OCI-LY1 (cell line): ENCODE measurements around the gene LRP6.

ENCODE experiments used
- H2AFZ ChIP-seq: fragments of 200-600 bp; sonication (generic), shearing (Covaris generic); 2 replicates; pipeline ENCODE4 v1.6.0; 2014; ENCODE audit warnings: antibody characterized with exemption, mild to moderate bottlenecking, low read length
- H3F3A ChIP-seq: fragments of 200-600 bp; sonication (generic), shearing (Covaris generic); 2 replicates; pipeline ENCODE4 v1.6.0; 2014; ENCODE audit warnings: mild to moderate bottlenecking, antibody characterized with exemption, low read length, moderate library complexity; ENCODE audit not compliant: insufficient read depth
- H3K27ac ChIP-seq: fragments of 200-600 bp; sonication (generic); 2 replicates; pipeline ENCODE4 v1.5.1; 2014; ENCODE audit warnings: low read length, mixed run types, mild to moderate bottlenecking, low read depth; ENCODE audit not compliant: poor library complexity, severe bottlenecking
- H3K27me3 ChIP-seq: fragments of 200-600 bp; sonication (generic); 2 replicates; pipeline ENCODE4 v1.6.0; 2014; ENCODE audit warnings: antibody characterized with exemption, mild to moderate bottlenecking, low read length, moderate library complexity; ENCODE audit not compliant: insufficient read depth
- H3K36me3 ChIP-seq: fragments of 200-600 bp; sonication (generic); 2 replicates; pipeline ENCODE4 v1.6.1; 2014; ENCODE audit warnings: mild to moderate bottlenecking, antibody characterized with exemption, low read length, moderate library complexity, mixed read lengths; ENCODE audit not compliant: insufficient read depth
- H3K4me1 ChIP-seq: fragments of 200-600 bp; sonication (generic); 2 replicates; pipeline ENCODE4 v1.5.1; 2014; ENCODE audit warnings: mild to moderate bottlenecking, low read length, moderate library complexity; ENCODE audit not compliant: insufficient read depth, severe bottlenecking
- H3K4me2 ChIP-seq: fragments of 200-600 bp; sonication (generic), shearing (Covaris generic); 2 replicates; pipeline ENCODE4 v1.6.1; 2014; ENCODE audit warnings: low read length
- H3K4me3 ChIP-seq: fragments of 200-600 bp; sonication (generic); 2 replicates; pipeline ENCODE4 v1.5.1; 2014; ENCODE audit warnings: low read length, low read depth, mild to moderate bottlenecking, mixed read lengths; ENCODE audit not compliant: poor library complexity, severe bottlenecking
- H3K79me2 ChIP-seq: fragments of 200-600 bp; shearing (Covaris generic); 2 replicates; pipeline ENCODE4 v1.6.1; 2016; ENCODE audit warnings: mixed run types, low read length, mixed read lengths; ENCODE audit not compliant: insufficient read depth
- H3K9ac ChIP-seq: fragments of 200-600 bp; sonication (generic), shearing (Covaris generic); 2 replicates; pipeline ENCODE4 v1.6.1; 2014; ENCODE audit warnings: mild to moderate bottlenecking, low read length, mixed read lengths
- H3K9me2 ChIP-seq: fragments of 200-600 bp; sonication (generic), shearing (Covaris generic); 2 replicates; pipeline ENCODE4 v1.6.1; 2014; ENCODE audit warnings: low read depth, mild to moderate bottlenecking, low read length, mixed read lengths
- H3K9me3 ChIP-seq: fragments of 200-600 bp; shearing (Covaris generic); 2 replicates; pipeline ENCODE4 v1.6.1; 2014; ENCODE audit warnings: low read length, mixed read lengths
- H4K20me1 ChIP-seq: fragments of 200-600 bp; sonication (generic), shearing (Covaris generic); 2 replicates; pipeline ENCODE4 v1.6.0; 2016; ENCODE audit warnings: mild to moderate bottlenecking, low read length; ENCODE audit not compliant: insufficient read depth
- EZH2 ChIP-seq: fragments of 200-600 bp; sonication (generic), shearing (Covaris generic); IDR thresholded peaks from 2 replicates; pipeline ENCODE4 v1.8.0; 2017; ENCODE audit warnings: borderline replicate concordance, mixed run types, mild to moderate bottlenecking, antibody characterized with exemption, low read length, moderate library complexity, mixed read lengths
- TF ChIP-seq, protein P1 (sequence below): fragments of 200-600 bp; sonication (generic), shearing (Covaris generic); IDR thresholded peaks from 2 replicates; pipeline ENCODE4 v1.5.1; 2017; ENCODE audit warnings: mild to moderate bottlenecking, antibody characterized with exemption, low read length, moderate library complexity, mixed read lengths

The LRP6 gene

DNA sequence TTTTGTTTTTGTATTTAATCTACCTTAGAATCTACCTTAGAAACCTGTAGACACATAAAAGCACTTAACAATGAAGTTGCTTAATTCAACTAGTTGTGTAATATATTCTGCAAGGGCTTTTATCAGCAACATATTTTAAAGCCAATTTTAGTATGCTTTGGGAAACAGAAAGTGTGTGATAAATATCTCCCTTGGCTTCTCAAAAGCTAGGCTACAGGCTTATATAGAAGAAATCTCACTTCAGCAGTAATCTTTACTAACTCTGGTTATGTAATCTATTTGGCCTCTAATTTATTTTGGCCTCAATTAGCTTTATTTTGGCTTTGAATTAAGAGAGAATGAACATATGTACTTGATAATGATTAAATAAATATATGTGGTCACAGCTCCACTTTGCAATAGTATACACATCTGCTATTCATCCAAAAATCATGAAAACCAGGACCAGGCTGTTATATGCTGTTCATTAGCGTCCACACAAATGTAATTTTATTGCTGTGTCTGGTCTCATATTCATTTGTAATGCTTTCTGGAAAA is 37.2 kb downstream of the LRP6 start:
- Histone ChIP-seq H3K27me3 (no peaks in the 10 kb centered on the region; the same call in 1 of the 2 replicates), H2AFZ (no peak overlapping the region), H3K27ac (no peak overlapping the region), H3K4me2 (no peak overlapping the region), H3K4me1 (no peaks in the 10 kb centered on the region), H3K79me2 (no peaks in the 10 kb centered on the region), H4K20me1 (no peaks in the 10 kb centered on the region), H3K36me3 (no peaks in the 10 kb centered on the region), H3K9me2 (no peaks in the 10 kb centered on the region), H3K9ac (no peak overlapping the region), H3K9me3 (peaks cover 6% of the 10 kb centered on the region; the same call in 1 of the 2 replicates), H3F3A (no peaks in the 10 kb centered on the region), H3K4me3 (no peak overlapping the region)
- TF ChIP-seq, protein P1, sequence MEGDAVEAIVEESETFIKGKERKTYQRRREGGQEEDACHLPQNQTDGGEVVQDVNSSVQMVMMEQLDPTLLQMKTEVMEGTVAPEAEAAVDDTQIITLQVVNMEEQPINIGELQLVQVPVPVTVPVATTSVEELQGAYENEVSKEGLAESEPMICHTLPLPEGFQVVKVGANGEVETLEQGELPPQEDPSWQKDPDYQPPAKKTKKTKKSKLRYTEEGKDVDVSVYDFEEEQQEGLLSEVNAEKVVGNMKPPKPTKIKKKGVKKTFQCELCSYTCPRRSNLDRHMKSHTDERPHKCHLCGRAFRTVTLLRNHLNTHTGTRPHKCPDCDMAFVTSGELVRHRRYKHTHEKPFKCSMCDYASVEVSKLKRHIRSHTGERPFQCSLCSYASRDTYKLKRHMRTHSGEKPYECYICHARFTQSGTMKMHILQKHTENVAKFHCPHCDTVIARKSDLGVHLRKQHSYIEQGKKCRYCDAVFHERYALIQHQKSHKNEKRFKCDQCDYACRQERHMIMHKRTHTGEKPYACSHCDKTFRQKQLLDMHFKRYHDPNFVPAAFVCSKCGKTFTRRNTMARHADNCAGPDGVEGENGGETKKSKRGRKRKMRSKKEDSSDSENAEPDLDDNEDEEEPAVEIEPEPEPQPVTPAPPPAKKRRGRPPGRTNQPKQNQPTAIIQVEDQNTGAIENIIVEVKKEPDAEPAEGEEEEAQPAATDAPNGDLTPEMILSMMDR = no peak
- TF ChIP-seq EZH2 = no peak

DNA sequence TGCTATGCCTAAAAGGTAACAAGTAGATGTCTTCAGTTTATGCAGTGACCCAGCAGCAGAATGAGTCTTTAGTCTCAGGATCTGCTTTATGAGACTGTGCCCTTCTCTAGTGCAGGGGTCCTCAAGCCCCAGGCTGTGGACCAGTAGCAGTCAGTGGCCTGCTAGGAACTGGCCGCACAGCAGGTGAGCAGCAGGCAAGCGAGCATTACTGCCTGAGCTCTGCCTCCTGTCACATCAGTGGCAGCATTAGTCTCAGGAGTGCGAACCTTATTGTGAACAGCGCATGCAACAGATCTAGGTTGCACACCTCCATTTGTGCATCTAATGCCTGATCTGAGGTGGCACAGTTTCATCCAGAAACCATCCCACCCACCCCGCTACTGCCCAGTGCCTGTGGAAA is 38.4 kb downstream of the LRP6 start:
- Histone ChIP-seq H2AFZ (no peak overlapping the region), H3K9ac (no peak overlapping the region), H3K79me2 (no peaks in the 10 kb centered on the region), H3K4me2 (no peak overlapping the region), H3K36me3 (no peaks in the 10 kb centered on the region), H4K20me1 (no peaks in the 10 kb centered on the region), H3K4me3 (no peak overlapping the region), H3K4me1 (no peaks in the 10 kb centered on the region), H3F3A (no peaks in the 10 kb centered on the region), H3K27me3 (no peaks in the 10 kb centered on the region; the same call in 1 of the 2 replicates), H3K27ac (no peak overlapping the region), H3K9me2 (no peaks in the 10 kb centered on the region), H3K9me3 (peaks cover 6% of the 10 kb centered on the region; the same call in 1 of the 2 replicates)
- TF ChIP-seq EZH2 = no peak
- TF ChIP-seq, protein P1 = no peak

DNA sequence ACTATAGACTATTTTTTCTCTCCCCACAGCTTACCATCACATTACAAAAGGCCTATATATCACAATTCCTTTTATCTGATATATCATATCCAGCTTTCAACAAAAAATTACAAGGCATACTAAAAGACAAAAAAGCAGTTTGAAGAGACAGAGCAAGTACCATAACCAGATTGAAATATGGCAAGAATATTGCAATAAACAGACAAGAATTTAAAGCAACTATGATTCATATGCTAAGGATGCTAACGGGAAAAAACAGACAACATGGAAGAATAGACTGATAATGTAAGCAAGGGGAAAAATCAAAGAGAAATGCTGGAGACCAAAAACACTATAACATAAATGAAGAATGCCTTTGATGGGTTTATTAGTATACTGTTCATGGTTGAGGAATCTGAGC is 40.7 kb downstream of the LRP6 start:
- H3K9ac ChIP-seq = no peak overlapping the region
- no peak overlapping the region for H3K27ac ChIP-seq
- H3K9me3 ChIP-seq = peaks cover 6% of the 10 kb centered on the region; the same call in 1 of the 2 replicates
- no peaks in the 10 kb centered on the region for H3K9me2 ChIP-seq
- no peaks in the 10 kb centered on the region for H3F3A ChIP-seq
- no peak for TF ChIP-seq EZH2
- TF ChIP-seq, protein P1 = no peak
- no peaks in the 10 kb centered on the region for H3K36me3 ChIP-seq
- no peak overlapping the region for H3K4me2 ChIP-seq
- no peaks in the 10 kb centered on the region for H4K20me1 ChIP-seq
- H2AFZ ChIP-seq = no peak overlapping the region
- no peaks in the 10 kb centered on the region for H3K4me1 ChIP-seq
- no peak overlapping the region for H3K4me3 ChIP-seq
- H3K79me2 ChIP-seq = no peaks in the 10 kb centered on the region
- H3K27me3 ChIP-seq = no peaks in the 10 kb centered on the region; the same call in 1 of the 2 replicates
